H1 (cell line): ENCODE measurements around the gene CMYA5. TPM values are rescaled to one million over a fixed set of nuclear protein-coding genes. Genes with fewer than 3 reads are reported as not detected.

Source experiments
- CTCF ChIA-PET: fragments of 300-600 bp; sonication (Branson Sonifier 250); formaldehyde crosslinking; loops from one replicate; lab custom pipeline; 2021; ENCODE audit not compliant: partially characterized antibody; lab: Charles Lee
- POLR2A ChIA-PET: fragments of 300-600 bp; sonication (Branson Sonifier 250); formaldehyde crosslinking; loops from one replicate; lab custom pipeline; 2021; ENCODE audit warnings: inconsistent platforms; ENCODE audit not compliant: partially characterized antibody; lab: Charles Lee
- DNase-seq, 2 experiments: peaks; one replicate each; pipeline versions ENCODE4 v3.0.0 to v3.0.0-alpha.2; 2010 to 2022; ENCODE audit warnings: low spot score in 2 of 2, low read depth in 1 of 2, mixed read lengths in 1 of 2
- FAIRE-seq: peaks from 2 replicates; lab custom pipeline; 2011; peaks lifted over from hg19 to GRCh38; lab: Jason Lieb, UNC
- H2AFZ ChIP-seq: 2 replicates; pipeline ENCODE4 v1.8.1; 2012; ENCODE audit warnings: low read length, inconsistent platforms
- H2AK5ac ChIP-seq: 2 replicates; pipeline ENCODE4 v1.6.1; 2013; ENCODE audit warnings: low read depth, low read length
- H2BK120ac ChIP-seq: replicated peaks from 2 replicates; pipeline ENCODE3; 2013; ENCODE audit warnings: low read depth, low read length, inconsistent platforms
- H2BK12ac ChIP-seq: 2 replicates; pipeline ENCODE4 v1.6.1; 2013; ENCODE audit warnings: low read depth, low read length
- H2BK15ac ChIP-seq: 2 replicates; pipeline ENCODE4 v1.6.1; 2013; ENCODE audit warnings: low read length
- H2BK20ac ChIP-seq: 2 replicates; pipeline ENCODE4 v1.6.1; 2013; ENCODE audit warnings: low read length
- H2BK5ac ChIP-seq: 2 replicates; pipeline ENCODE4 v1.6.1; 2013; ENCODE audit warnings: low read depth, low read length
- H3K14ac ChIP-seq: 2 replicates; pipeline ENCODE4 v1.6.1; 2013; ENCODE audit warnings: inconsistent platforms; ENCODE audit not compliant: insufficient read length
- H3K18ac ChIP-seq: 2 replicates; pipeline ENCODE4 v1.6.1; 2013; ENCODE audit warnings: low read length; ENCODE audit errors: extremely low read depth
- H3K23ac ChIP-seq: 2 replicates; pipeline ENCODE4 v1.6.1; 2013; ENCODE audit warnings: inconsistent platforms; ENCODE audit not compliant: insufficient read length
- H3K23me2 ChIP-seq: 2 replicates; pipeline ENCODE4 v1.6.1; 2013; ENCODE audit warnings: low read depth, low read length
- H3K27ac ChIP-seq: 2 replicates; pipeline ENCODE4 v1.6.1; 2011; ENCODE audit warnings: low read depth, low read length, inconsistent platforms
- H3K27me3 ChIP-seq, 4 experiments: replicated peaks in 1 of 4; 1 replicate in 1 of 4; 2 replicates in 3 of 4; pipeline versions ENCODE4 v1.6.1 to v1.8.1; 2011 to 2013; ENCODE audit warnings: low read length in 3 of 4, mild to moderate bottlenecking in 3 of 4, inconsistent platforms in 2 of 4, mixed read lengths in 2 of 4, moderate library complexity in 1 of 4; ENCODE audit not compliant: control insufficient read depth in 3 of 4, insufficient read depth in 3 of 4; ENCODE audit errors: extremely low read depth in 1 of 4
- H3K36me3 ChIP-seq, 4 experiments: 2 replicates each; pipeline versions ENCODE4 v1.6.1 to v1.8.1; 2011 to 2013; ENCODE audit warnings: mild to moderate bottlenecking in 4 of 4, low read length in 3 of 4, moderate library complexity in 2 of 4, control low read depth in 1 of 4, inconsistent platforms in 1 of 4; ENCODE audit not compliant: insufficient read depth in 4 of 4, control insufficient read depth in 2 of 4
- H3K4ac ChIP-seq: replicated peaks from 2 replicates; pipeline ENCODE3; 2013; ENCODE audit warnings: low read length, low read depth, mixed read lengths, inconsistent platforms; ENCODE audit not compliant: insufficient read length
- H3K4me1 ChIP-seq, 4 experiments: replicated peaks in 1 of 4; 1 replicate in 1 of 4; 2 replicates in 3 of 4; pipeline versions ENCODE4 v1.6.1 to v1.8.1; 2011 to 2013; ENCODE audit warnings: low read length in 3 of 4, inconsistent platforms in 2 of 4, mixed read lengths in 1 of 4; ENCODE audit not compliant: insufficient read depth in 4 of 4, control insufficient read depth in 3 of 4
- H3K4me2 ChIP-seq, 2 experiments: 2 replicates each; pipeline versions ENCODE4 v1.6.1 to v1.8.1; 2011 to 2013; ENCODE audit warnings: low read depth in 2 of 2, low read length in 2 of 2, control low read depth in 1 of 2, inconsistent platforms in 1 of 2, mild to moderate bottlenecking in 1 of 2; ENCODE audit not compliant: insufficient read depth in 1 of 2
- H3K4me3 ChIP-seq, 4 experiments: fragments of 200-600, 300-600 bp in 1 of 4; sonication (generic), shearing (Covaris generic), sonication (Bioruptor Twin) in 1 of 4; 2 replicates each; pipeline versions ENCODE4 v1.5.1 to v1.8.1; 2011 to 2016; ENCODE audit warnings: low read length in 4 of 4, low read depth in 3 of 4, control low read depth in 2 of 4, inconsistent platforms in 2 of 4, mild to moderate bottlenecking in 2 of 4, mixed read lengths in 1 of 4, moderate library complexity in 1 of 4; ENCODE audit not compliant: insufficient read depth in 2 of 4; ENCODE audit errors: extremely low read depth in 1 of 4
- H3K56ac ChIP-seq: replicated peaks from 2 replicates; pipeline ENCODE3; 2013; ENCODE audit warnings: low read depth, mild to moderate bottlenecking, mixed read lengths, low read length, inconsistent platforms; ENCODE audit not compliant: insufficient read length
- H3K79me1 ChIP-seq: 2 replicates; pipeline ENCODE4 v1.6.1; 2013; ENCODE audit warnings: low read depth, low read length, control low read depth
- H3K79me2 ChIP-seq, 2 experiments: 2 replicates each; pipeline versions ENCODE4 v1.6.1 to v1.8.1; 2012 to 2013; ENCODE audit warnings: low read length in 2 of 2, mild to moderate bottlenecking in 2 of 2, inconsistent platforms in 1 of 2; ENCODE audit not compliant: insufficient read depth in 2 of 2, control insufficient read depth in 1 of 2
- H3K9ac ChIP-seq, 4 experiments: replicated peaks in 1 of 4; 1 replicate in 1 of 4; 2 replicates in 3 of 4; pipeline versions ENCODE4 v1.6.1 to v1.8.1; 2011 to 2013; ENCODE audit warnings: low read depth in 3 of 4, low read length in 3 of 4, control low read depth in 2 of 4, mild to moderate bottlenecking in 2 of 4, moderate library complexity in 2 of 4, inconsistent platforms in 1 of 4; ENCODE audit errors: extremely low read depth in 1 of 4
- H3K9me3 ChIP-seq, 2 experiments: 2 replicates each; pipeline versions ENCODE4 v1.6.1 to v1.8.1; 2012 to 2013; ENCODE audit warnings: mild to moderate bottlenecking in 2 of 2, moderate library complexity in 2 of 2, control low read depth in 1 of 2, inconsistent platforms in 1 of 2, low read depth in 1 of 2, low read length in 1 of 2, mixed read lengths in 1 of 2; ENCODE audit not compliant: insufficient read depth in 2 of 2
- H4K20me1 ChIP-seq, 2 experiments: replicated peaks in 1 of 2; 2 replicates each; pipeline versions ENCODE3 to v1.8.1; 2011 to 2013; ENCODE audit warnings: inconsistent platforms in 2 of 2, low read length in 2 of 2, mild to moderate bottlenecking in 1 of 2; ENCODE audit not compliant: insufficient read depth in 2 of 2, control insufficient read depth in 1 of 2
- H4K5ac ChIP-seq: 2 replicates; pipeline ENCODE4 v1.6.1; 2013; ENCODE audit warnings: low read length, low read depth, mixed read lengths, inconsistent platforms; ENCODE audit not compliant: insufficient read length
- H4K8ac ChIP-seq: 2 replicates; pipeline ENCODE4 v1.8.0; 2013; ENCODE audit warnings: mild to moderate bottlenecking, moderate library complexity, low read length, inconsistent platforms; ENCODE audit not compliant: insufficient read depth; ENCODE audit errors: extremely low read depth
- H4K91ac ChIP-seq: replicated peaks from 2 replicates; pipeline ENCODE3; 2013; ENCODE audit warnings: low read length, mixed read lengths, inconsistent platforms; ENCODE audit not compliant: insufficient read length
- CEBPB ChIP-seq: IDR thresholded peaks from 2 replicates; pipeline ENCODE4 v1.6.1; 2012; ENCODE audit warnings: low read depth, low read length
- CTBP2 ChIP-seq: IDR thresholded peaks from 2 replicates; pipeline ENCODE4 v1.7.0; 2011; ENCODE audit warnings: borderline replicate concordance, mild to moderate bottlenecking, moderate library complexity, mixed read lengths, low read length; ENCODE audit not compliant: insufficient read depth, insufficient read length
- EP300 ChIP-seq, 2 experiments: IDR thresholded peaks; 1 replicate in 1 of 2; 2 replicates in 1 of 2; pipeline ENCODE4 v1.6.1; 2011 to 2012; ENCODE audit warnings: low read depth in 2 of 2, low read length in 2 of 2, mild to moderate bottlenecking in 2 of 2, borderline replicate concordance in 1 of 2, inconsistent platforms in 1 of 2, moderate library complexity in 1 of 2
- FOSL1 ChIP-seq: IDR thresholded peaks from 2 replicates; pipeline ENCODE4 v1.6.1; 2011; ENCODE audit warnings: mild to moderate bottlenecking, low read depth, low read length, moderate library complexity; ENCODE audit not compliant: insufficient read depth
- NANOG ChIP-seq: IDR thresholded peaks from 2 replicates; pipeline ENCODE4 v1.6.1; 2011; ENCODE audit warnings: low read length, low read depth, mild to moderate bottlenecking, inconsistent platforms; ENCODE audit not compliant: insufficient read depth, poor library complexity, severe bottlenecking
- RAD21 ChIP-seq, 2 experiments: IDR thresholded peaks in 1 of 2; conservative IDR thresholded peaks in 1 of 2; 2 replicates each; pipeline ENCODE4 v1.6.1; 2011; ENCODE audit warnings: low read depth in 2 of 2, low read length in 2 of 2, improper control_type of control experiment in 1 of 2, inconsistent platforms in 1 of 2, mild to moderate bottlenecking in 1 of 2, moderate library complexity in 1 of 2
- SAP30 ChIP-seq: fragments of 300-600 bp; sonication (generic); IDR thresholded peaks from 2 replicates; pipeline ENCODE4 v1.7.1; 2012; ENCODE audit warnings: low read length, moderate library complexity, mild to moderate bottlenecking, inconsistent platforms; ENCODE audit not compliant: insufficient read depth, insufficient replicate concordance
- WGBS, 2 experiments: shearing (Covaris generic) in 1 of 2; methylation state at CpG; one replicate each; pipeline versions ENCODE4 v1.1.6 to v1.1.7; 2013 to 2015; ENCODE audit warnings: low lambda C conversion rate in 2 of 2, mixed read lengths in 2 of 2, inconsistent platforms in 1 of 2, low coverage in 1 of 2, missing lambda C conversion rate in 1 of 2; ENCODE audit not compliant: insufficient replicate concordance in 2 of 2, insufficient coverage in 1 of 2, insufficient read length in 1 of 2; ENCODE audit errors: extremely low coverage in 1 of 2, missing lambda C conversion rate in 1 of 2; 5-methylcytosine and 5-hydroxymethylcytosine counted together
- polyA plus RNA-seq, 7 experiments: library from polyadenylated mRNA; depleted of rRNA in 3 of 7; stranded (reverse) in 5 of 7; unstranded in 2 of 7; fragments of >200 nt in 5 of 7; fragments of 200-250 nt in 2 of 7; gene quantifications; 1 replicate in 5 of 7; 2 replicates in 1 of 7; 4 replicates in 1 of 7; pipeline versions ENCODE4 v1.2.1 to v1.2.3, GENCODE V29; 2011 to 2013; ENCODE audit warnings: missing spikeins in 2 of 7, mixed read lengths in 2 of 7
- total RNA-seq: library from RNA; stranded (reverse); fragmentation: NEBNext Ultra II Directional; extraction: Animal tissue kit (Norgen Biotek cat#: 25700); gene quantifications from 2 replicates; pipeline ENCODE4 v1.2.1, GENCODE V29; 2021
- TF ChIP-seq, protein P1 (sequence below): IDR thresholded peaks from 2 replicates; pipeline ENCODE4 v1.6.1; 2012; ENCODE audit warnings: low read length, inconsistent platforms

Gene CMYA5
- total and polyA plus RNA-seq, 2 of the 8 experiments (the other 6 are each of a cell fraction or from before 2014, with no cell fraction given), result 0.88 to 0.95 TPM

DNA sequence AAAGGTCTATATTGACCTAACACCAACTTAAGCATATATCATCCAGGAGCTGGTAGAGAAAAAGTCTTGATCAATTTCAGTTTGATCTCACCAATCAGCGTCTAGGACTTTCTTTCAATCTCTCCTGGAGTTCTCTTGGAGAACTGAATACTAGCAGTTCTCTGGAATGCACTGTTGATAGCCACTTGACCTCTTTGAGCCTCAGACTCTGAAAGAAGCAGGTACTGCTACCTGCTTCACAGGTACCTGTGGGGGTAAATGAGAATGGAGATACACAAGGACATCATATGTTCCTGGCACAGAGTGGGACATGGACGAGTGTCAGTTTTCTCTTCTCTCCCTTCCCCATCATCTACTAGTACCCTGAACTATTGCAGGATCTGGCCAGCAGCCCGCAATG is 16.0 kb downstream of the CMYA5 start:
- Histone ChIP-seq H3K14ac (no peak overlapping the region), H3K9ac (no peak overlapping the region), H2AFZ (no peak overlapping the region), H3K27me3 (no peaks in the 10 kb centered on the region), H4K91ac (no peak overlapping the region), H3K23me2 (no peaks in the 10 kb centered on the region), H4K5ac (no peak overlapping the region), H3K79me1 (no peaks in the 10 kb centered on the region), H3K27ac (no peak overlapping the region), H4K8ac (no peak overlapping the region), H3K9me3 (peaks cover 0 to 3% of the 10 kb centered on the region in 2 experiments; a peak in 1 of 4 replicates), H3K4me3 (no peak overlapping the region), H2BK20ac (no peak overlapping the region), H3K4me1 (peaks cover 0 to 3% (median 0%) of the 10 kb centered on the region in 4 experiments; a peak in 1 of 7 replicates), H3K56ac (no peak overlapping the region), H2AK5ac (no peak overlapping the region), H2BK5ac (no peak overlapping the region), H4K20me1 (no peaks in the 10 kb centered on the region), H3K36me3 (no peaks in the 10 kb centered on the region), H2BK12ac (no peak overlapping the region), H3K4me2 (no peak overlapping the region), H2BK120ac (no peak overlapping the region), H3K18ac (no peak overlapping the region), H3K79me2 (no peaks in the 10 kb centered on the region), H3K23ac (no peak overlapping the region), H3K4ac (no peak overlapping the region), H2BK15ac (no peak overlapping the region)
- TF ChIP-seq NANOG, result no peak
- no peak for TF ChIP-seq CEBPB
- no peak for TF ChIP-seq SAP30
- TF ChIP-seq EP300 (IDR thresholded peaks at IDR 0.05; ENCODE audit: borderline replicate concordance in 1 of 2, low read depth in 2 of 2, low read length in 2 of 2), result no peak
- TF ChIP-seq, protein P1, sequence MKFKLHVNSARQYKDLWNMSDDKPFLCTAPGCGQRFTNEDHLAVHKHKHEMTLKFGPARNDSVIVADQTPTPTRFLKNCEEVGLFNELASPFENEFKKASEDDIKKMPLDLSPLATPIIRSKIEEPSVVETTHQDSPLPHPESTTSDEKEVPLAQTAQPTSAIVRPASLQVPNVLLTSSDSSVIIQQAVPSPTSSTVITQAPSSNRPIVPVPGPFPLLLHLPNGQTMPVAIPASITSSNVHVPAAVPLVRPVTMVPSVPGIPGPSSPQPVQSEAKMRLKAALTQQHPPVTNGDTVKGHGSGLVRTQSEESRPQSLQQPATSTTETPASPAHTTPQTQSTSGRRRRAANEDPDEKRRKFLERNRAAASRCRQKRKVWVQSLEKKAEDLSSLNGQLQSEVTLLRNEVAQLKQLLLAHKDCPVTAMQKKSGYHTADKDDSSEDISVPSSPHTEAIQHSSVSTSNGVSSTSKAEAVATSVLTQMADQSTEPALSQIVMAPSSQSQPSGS, result no peak
- TF ChIP-seq CTBP2, result no peak
- no peak for TF ChIP-seq RAD21 (IDR thresholded peaks at IDR 0.05 in 1 of 2, conservative IDR thresholded peaks at IDR 0.05 in 1 of 2; ENCODE audit: low read depth in 2 of 2, low read length in 2 of 2)
- TF ChIP-seq FOSL1, result no peak
- FAIRE-seq, result no peak
- POLR2A ChIA-PET, result no interaction called here
- 79% methylated on average over 3 of the region's 3 CpGs; no CpG with 5 or more reads in 1 of the 2 experiments for WGBS, 2 experiments
- DNase-seq, result no peak
- CTCF ChIA-PET, result interaction anchor here (0.6 to 4.9 kb wide), 5 partner anchors 11 to 141 kb away, joined by 3 to 45 read pairs (median 7); partner anchors contain the start of gene CMYA5
